Osteocyte (in vitro differentiated cells): ENCODE measurements around the gene USP26. TPM values are rescaled to one million over a fixed set of nuclear protein-coding genes. Genes with fewer than 3 reads are reported as not detected.

Source experiments
- DNase-seq: peaks from one replicate; pipeline ENCODE4 v3.0.0; 2021; ENCODE audit warnings: mixed read lengths; ENCODE audit not compliant: unreplicated experiment; ENCODE audit errors: extremely low spot score
- H3K27ac Mint-ChIP-seq: one replicate; pipeline ENCODE4 v1.8.0; 2021; ENCODE audit warnings: mild to moderate bottlenecking, mixed read lengths; ENCODE audit not compliant: unreplicated experiment
- H3K27me3 Mint-ChIP-seq: one replicate; pipeline ENCODE4 v1.8.0; 2021; ENCODE audit warnings: mixed read lengths; ENCODE audit not compliant: unreplicated experiment
- H3K36me3 Mint-ChIP-seq: one replicate; pipeline ENCODE4 v1.8.0; 2021; ENCODE audit warnings: mixed read lengths; ENCODE audit not compliant: unreplicated experiment
- H3K4me1 Mint-ChIP-seq: one replicate; pipeline ENCODE4 v1.8.0; 2021; ENCODE audit warnings: mixed read lengths; ENCODE audit not compliant: unreplicated experiment
- H3K4me3 Mint-ChIP-seq: one replicate; pipeline ENCODE4 v1.8.0; 2021; ENCODE audit warnings: mild to moderate bottlenecking, moderate library complexity, mixed read lengths; ENCODE audit not compliant: unreplicated experiment
- H3K9me3 Mint-ChIP-seq: one replicate; pipeline ENCODE4 v1.8.0; 2021; ENCODE audit warnings: mixed read lengths; ENCODE audit not compliant: unreplicated experiment
- CTCF ChIP-seq: fragments of 200-600 bp; sonication (generic); IDR thresholded peaks from 2 replicates; pipeline ENCODE4 v1.5.0; 2021; ENCODE audit warnings: antibody characterized with exemption, mild to moderate bottlenecking, moderate library complexity
- long read RNA-seq: library from polyadenylated mRNA; unstranded; transcript quantifications from one replicate; pipeline ENCODE4 v2.0.0, GENCODE V29; 2021
- total RNA-seq: library from RNA; stranded (reverse); gene quantifications from 2 replicates; pipeline ENCODE4 v1.2.1, GENCODE V29; 2021

USP26 gene
- not detected in 2 replicates for total RNA-seq
- long read RNA-seq: 0 reads

GRCh38 chrX:133097031-133097430, at the start of gene USP26:
Gene USP26, minus strand, starts transcription at chrX:133097109. Its CDS starts 68,889 bp downstream, at chrX:133028220.
- Mint-ChIP-seq H3K36me3 (no peaks in the 10 kb centered on the region), H3K4me1 (no peaks in the 10 kb centered on the region), H3K4me3 (no peak within 1 kb of the TSS), H3K27me3 (no peaks in the 10 kb centered on the region), H3K27ac (no peak within 1 kb of the TSS), H3K9me3 (no peaks in the 10 kb centered on the region)
- TF ChIP-seq CTCF: no peak
- DNase-seq: no peak

- TF ChIP-seq CTCF: no peak
- no peak overlapping the region for H3K27ac Mint-ChIP-seq
- no peaks in the 10 kb centered on the region for H3K4me1 Mint-ChIP-seq
- no peak overlapping the region for H3K4me3 Mint-ChIP-seq
- no peak for DNase-seq
- H3K9me3 Mint-ChIP-seq: no peaks in the 10 kb centered on the region
- peaks cover 4% of the 10 kb centered on the region for H3K27me3 Mint-ChIP-seq
- H3K36me3 Mint-ChIP-seq: no peaks in the 10 kb centered on the region
Measured at GRCh38 chrX:133134282-133134681, 37.4 kb upstream of the USP26 start.

GRCh38 chrX:133120406-133120805, 23.5 kb upstream of the USP26 start:
- Mint-ChIP-seq H3K9me3 (no peaks in the 10 kb centered on the region), H3K27ac (no peak overlapping the region), H3K4me1 (no peaks in the 10 kb centered on the region), H3K36me3 (no peaks in the 10 kb centered on the region), H3K4me3 (no peak overlapping the region), H3K27me3 (peaks cover 17% of the 10 kb centered on the region)
- DNase-seq: no peak
- TF ChIP-seq CTCF: no peak

- H3K9me3 Mint-ChIP-seq: no peaks in the 10 kb centered on the region
- no peaks in the 10 kb centered on the region for H3K4me1 Mint-ChIP-seq
- TF ChIP-seq CTCF: no peak
- H3K27ac Mint-ChIP-seq: no peak overlapping the region
- H3K36me3 Mint-ChIP-seq: no peaks in the 10 kb centered on the region
- no peak for DNase-seq
- peaks cover 3% of the 10 kb centered on the region for H3K27me3 Mint-ChIP-seq
- H3K4me3 Mint-ChIP-seq: no peak overlapping the region
Measured at GRCh38 chrX:133094098-133094731, 2.7 kb downstream of the USP26 start.

GRCh38 chrX:133090236-133090809, 6.6 kb downstream of the USP26 start:
- Mint-ChIP-seq H3K4me1 (no peaks in the 10 kb centered on the region), H3K27me3 (peaks cover 3% of the 10 kb centered on the region), H3K9me3 (no peaks in the 10 kb centered on the region), H3K27ac (no peak overlapping the region), H3K36me3 (no peaks in the 10 kb centered on the region), H3K4me3 (no peak overlapping the region)
- TF ChIP-seq CTCF: no peak
- DNase-seq: no peak
